H1 (cell line): Measurements from ENCODE around the gene CCDC89. TPM values are rescaled to one million over a fixed set of nuclear protein-coding genes. Genes with fewer than 3 reads are reported as not detected.

Experiments used
- CTCF ChIA-PET: fragments of 300-600 bp; sonication (Branson Sonifier 250); formaldehyde crosslinking; loops from one replicate; lab custom pipeline; 2021; ENCODE audit not compliant: partially characterized antibody; lab: Charles Lee
- POLR2A ChIA-PET: fragments of 300-600 bp; sonication (Branson Sonifier 250); formaldehyde crosslinking; loops from one replicate; lab custom pipeline; 2021; ENCODE audit warnings: inconsistent platforms; ENCODE audit not compliant: partially characterized antibody; lab: Charles Lee
- DNase-seq, 2 experiments: peaks; one replicate each; pipeline versions ENCODE4 v3.0.0 to v3.0.0-alpha.2; 2010 to 2022; ENCODE audit warnings: low spot score in 2 of 2, low read depth in 1 of 2, mixed read lengths in 1 of 2
- FAIRE-seq: peaks from 2 replicates; lab custom pipeline; 2011; peaks lifted over from hg19 to GRCh38; lab: Jason Lieb, UNC
- H2AFZ ChIP-seq: 2 replicates; pipeline ENCODE4 v1.8.1; 2012; ENCODE audit warnings: low read length, inconsistent platforms
- H2AK5ac ChIP-seq: 2 replicates; pipeline ENCODE4 v1.6.1; 2013; ENCODE audit warnings: low read depth, low read length
- H2BK120ac ChIP-seq: replicated peaks from 2 replicates; pipeline ENCODE3; 2013; ENCODE audit warnings: low read depth, low read length, inconsistent platforms
- H2BK12ac ChIP-seq: 2 replicates; pipeline ENCODE4 v1.6.1; 2013; ENCODE audit warnings: low read depth, low read length
- H2BK15ac ChIP-seq: 2 replicates; pipeline ENCODE4 v1.6.1; 2013; ENCODE audit warnings: low read length
- H2BK20ac ChIP-seq: 2 replicates; pipeline ENCODE4 v1.6.1; 2013; ENCODE audit warnings: low read length
- H2BK5ac ChIP-seq: 2 replicates; pipeline ENCODE4 v1.6.1; 2013; ENCODE audit warnings: low read depth, low read length
- H3K14ac ChIP-seq: 2 replicates; pipeline ENCODE4 v1.6.1; 2013; ENCODE audit warnings: inconsistent platforms; ENCODE audit not compliant: insufficient read length
- H3K18ac ChIP-seq: 2 replicates; pipeline ENCODE4 v1.6.1; 2013; ENCODE audit warnings: low read length; ENCODE audit errors: extremely low read depth
- H3K23ac ChIP-seq: 2 replicates; pipeline ENCODE4 v1.6.1; 2013; ENCODE audit warnings: inconsistent platforms; ENCODE audit not compliant: insufficient read length
- H3K23me2 ChIP-seq: 2 replicates; pipeline ENCODE4 v1.6.1; 2013; ENCODE audit warnings: low read depth, low read length
- H3K27ac ChIP-seq: 2 replicates; pipeline ENCODE4 v1.6.1; 2011; ENCODE audit warnings: low read depth, low read length, inconsistent platforms
- H3K27me3 ChIP-seq, 4 experiments: replicated peaks in 1 of 4; 1 replicate in 1 of 4; 2 replicates in 3 of 4; pipeline versions ENCODE4 v1.6.1 to v1.8.1; 2011 to 2013; ENCODE audit warnings: low read length in 3 of 4, mild to moderate bottlenecking in 3 of 4, inconsistent platforms in 2 of 4, mixed read lengths in 2 of 4, moderate library complexity in 1 of 4; ENCODE audit not compliant: control insufficient read depth in 3 of 4, insufficient read depth in 3 of 4; ENCODE audit errors: extremely low read depth in 1 of 4
- H3K36me3 ChIP-seq, 4 experiments: 2 replicates each; pipeline versions ENCODE4 v1.6.1 to v1.8.1; 2011 to 2013; ENCODE audit warnings: mild to moderate bottlenecking in 4 of 4, low read length in 3 of 4, moderate library complexity in 2 of 4, control low read depth in 1 of 4, inconsistent platforms in 1 of 4; ENCODE audit not compliant: insufficient read depth in 4 of 4, control insufficient read depth in 2 of 4
- H3K4ac ChIP-seq: replicated peaks from 2 replicates; pipeline ENCODE3; 2013; ENCODE audit warnings: low read length, low read depth, mixed read lengths, inconsistent platforms; ENCODE audit not compliant: insufficient read length
- H3K4me1 ChIP-seq, 4 experiments: replicated peaks in 1 of 4; 1 replicate in 1 of 4; 2 replicates in 3 of 4; pipeline versions ENCODE4 v1.6.1 to v1.8.1; 2011 to 2013; ENCODE audit warnings: low read length in 3 of 4, inconsistent platforms in 2 of 4, mixed read lengths in 1 of 4; ENCODE audit not compliant: insufficient read depth in 4 of 4, control insufficient read depth in 3 of 4
- H3K4me2 ChIP-seq, 2 experiments: 2 replicates each; pipeline versions ENCODE4 v1.6.1 to v1.8.1; 2011 to 2013; ENCODE audit warnings: low read depth in 2 of 2, low read length in 2 of 2, control low read depth in 1 of 2, inconsistent platforms in 1 of 2, mild to moderate bottlenecking in 1 of 2; ENCODE audit not compliant: insufficient read depth in 1 of 2
- H3K4me3 ChIP-seq, 4 experiments: fragments of 200-600, 300-600 bp in 1 of 4; sonication (generic), shearing (Covaris generic), sonication (Bioruptor Twin) in 1 of 4; 2 replicates each; pipeline versions ENCODE4 v1.5.1 to v1.8.1; 2011 to 2016; ENCODE audit warnings: low read length in 4 of 4, low read depth in 3 of 4, control low read depth in 2 of 4, inconsistent platforms in 2 of 4, mild to moderate bottlenecking in 2 of 4, mixed read lengths in 1 of 4, moderate library complexity in 1 of 4; ENCODE audit not compliant: insufficient read depth in 2 of 4; ENCODE audit errors: extremely low read depth in 1 of 4
- H3K56ac ChIP-seq: replicated peaks from 2 replicates; pipeline ENCODE3; 2013; ENCODE audit warnings: low read depth, mild to moderate bottlenecking, mixed read lengths, low read length, inconsistent platforms; ENCODE audit not compliant: insufficient read length
- H3K79me1 ChIP-seq: 2 replicates; pipeline ENCODE4 v1.6.1; 2013; ENCODE audit warnings: low read depth, low read length, control low read depth
- H3K79me2 ChIP-seq, 2 experiments: 2 replicates each; pipeline versions ENCODE4 v1.6.1 to v1.8.1; 2012 to 2013; ENCODE audit warnings: low read length in 2 of 2, mild to moderate bottlenecking in 2 of 2, inconsistent platforms in 1 of 2; ENCODE audit not compliant: insufficient read depth in 2 of 2, control insufficient read depth in 1 of 2
- H3K9ac ChIP-seq, 4 experiments: replicated peaks in 1 of 4; 1 replicate in 1 of 4; 2 replicates in 3 of 4; pipeline versions ENCODE4 v1.6.1 to v1.8.1; 2011 to 2013; ENCODE audit warnings: low read depth in 3 of 4, low read length in 3 of 4, control low read depth in 2 of 4, mild to moderate bottlenecking in 2 of 4, moderate library complexity in 2 of 4, inconsistent platforms in 1 of 4; ENCODE audit errors: extremely low read depth in 1 of 4
- H3K9me3 ChIP-seq, 2 experiments: 2 replicates each; pipeline versions ENCODE4 v1.6.1 to v1.8.1; 2012 to 2013; ENCODE audit warnings: mild to moderate bottlenecking in 2 of 2, moderate library complexity in 2 of 2, control low read depth in 1 of 2, inconsistent platforms in 1 of 2, low read depth in 1 of 2, low read length in 1 of 2, mixed read lengths in 1 of 2; ENCODE audit not compliant: insufficient read depth in 2 of 2
- H4K20me1 ChIP-seq, 2 experiments: replicated peaks in 1 of 2; 2 replicates each; pipeline versions ENCODE3 to v1.8.1; 2011 to 2013; ENCODE audit warnings: inconsistent platforms in 2 of 2, low read length in 2 of 2, mild to moderate bottlenecking in 1 of 2; ENCODE audit not compliant: insufficient read depth in 2 of 2, control insufficient read depth in 1 of 2
- H4K5ac ChIP-seq: 2 replicates; pipeline ENCODE4 v1.6.1; 2013; ENCODE audit warnings: low read length, low read depth, mixed read lengths, inconsistent platforms; ENCODE audit not compliant: insufficient read length
- H4K8ac ChIP-seq: 2 replicates; pipeline ENCODE4 v1.8.0; 2013; ENCODE audit warnings: mild to moderate bottlenecking, moderate library complexity, low read length, inconsistent platforms; ENCODE audit not compliant: insufficient read depth; ENCODE audit errors: extremely low read depth
- H4K91ac ChIP-seq: replicated peaks from 2 replicates; pipeline ENCODE3; 2013; ENCODE audit warnings: low read length, mixed read lengths, inconsistent platforms; ENCODE audit not compliant: insufficient read length
- CHD2 ChIP-seq: IDR thresholded peaks from 2 replicates; pipeline ENCODE4 v1.6.1; 2012; ENCODE audit warnings: low read length, improper control_type of control experiment
- E2F6 ChIP-seq: IDR thresholded peaks from 2 replicates; pipeline ENCODE4 v1.6.1; 2012; ENCODE audit warnings: inconsistent platforms
- MAFK ChIP-seq: IDR thresholded peaks from 2 replicates; pipeline ENCODE4 v1.6.1; 2012; ENCODE audit warnings: low read depth, mild to moderate bottlenecking, improper control_type of control experiment, low read length
- SP4 ChIP-seq: IDR thresholded peaks from 2 replicates; pipeline ENCODE4 v1.6.1; 2012; ENCODE audit warnings: low read length, inconsistent platforms
- ZNF274 ChIP-seq: IDR thresholded peaks from 2 replicates; pipeline ENCODE4 v1.7.0; 2012; ENCODE audit warnings: low read length, borderline replicate concordance; ENCODE audit errors: extremely low read depth
- WGBS, 2 experiments: shearing (Covaris generic) in 1 of 2; methylation state at CpG; one replicate each; pipeline versions ENCODE4 v1.1.6 to v1.1.7; 2013 to 2015; ENCODE audit warnings: low lambda C conversion rate in 2 of 2, mixed read lengths in 2 of 2, inconsistent platforms in 1 of 2, low coverage in 1 of 2, missing lambda C conversion rate in 1 of 2; ENCODE audit not compliant: insufficient replicate concordance in 2 of 2, insufficient coverage in 1 of 2, insufficient read length in 1 of 2; ENCODE audit errors: extremely low coverage in 1 of 2, missing lambda C conversion rate in 1 of 2; 5-methylcytosine and 5-hydroxymethylcytosine counted together
- polyA plus RNA-seq, 7 experiments: library from polyadenylated mRNA; depleted of rRNA in 3 of 7; stranded (reverse) in 5 of 7; unstranded in 2 of 7; fragments of >200 nt in 5 of 7; fragments of 200-250 nt in 2 of 7; gene quantifications; 1 replicate in 5 of 7; 2 replicates in 1 of 7; 4 replicates in 1 of 7; pipeline versions ENCODE4 v1.2.1 to v1.2.3, GENCODE V29; 2011 to 2013; ENCODE audit warnings: missing spikeins in 2 of 7, mixed read lengths in 2 of 7
- total RNA-seq: library from RNA; stranded (reverse); fragmentation: NEBNext Ultra II Directional; extraction: Animal tissue kit (Norgen Biotek cat#: 25700); gene quantifications from 2 replicates; pipeline ENCODE4 v1.2.1, GENCODE V29; 2021

The CCDC89 gene
- total and polyA plus RNA-seq, 2 of the 8 experiments (the other 6 are each of a cell fraction or from before 2014, with no cell fraction given), result not detected

GRCh38 chr11:85685125-85685819 lies 723 bp downstream of the CCDC89 start:
- Histone ChIP-seq H3K4me2 (no peak overlapping the region), H3K27me3 (no peaks in the 10 kb centered on the region; a peak in 1 of 7 replicates), H2BK20ac (no peak overlapping the region), H2BK15ac (no peak overlapping the region; the same call in 1 of the 2 replicates), H2AFZ (peak overlapping the region; percentile 72; the same call in 1 of the 2 replicates), H3K79me1 (no peaks in the 10 kb centered on the region), H4K8ac (no peak overlapping the region), H3K14ac (no peak overlapping the region), H3K4me1 (peaks cover 0 to 3% (median 1%) of the 10 kb centered on the region in 4 experiments; a peak in 3 of 7 replicates), H3K9me3 (no peaks in the 10 kb centered on the region), H3K36me3 (no peaks in the 10 kb centered on the region), H3K4ac (no peak overlapping the region), H3K27ac (no peak overlapping the region), H3K23ac (no peak overlapping the region), H2BK5ac (no peak overlapping the region), H2AK5ac (no peak overlapping the region), H4K91ac (no peak overlapping the region), H3K79me2 (no peaks in the 10 kb centered on the region), H2BK12ac (no peak overlapping the region), H4K5ac (no peak overlapping the region), H3K4me3 (no peak overlapping the region), H3K23me2 (no peaks in the 10 kb centered on the region), H2BK120ac (no peak overlapping the region), H3K9ac (no peak overlapping the region), H3K56ac (no peak overlapping the region), H3K18ac (no peak overlapping the region), H4K20me1 (no peaks in the 10 kb centered on the region)
- 86% methylated on average over 15 of the region's 15 CpGs; no CpG with 5 or more reads in 1 of the 2 experiments for WGBS, 2 experiments
- TF ChIP-seq MAFK, result no peak
- TF ChIP-seq E2F6, result no peak
- no peak for TF ChIP-seq SP4
- TF ChIP-seq CHD2, result no peak
- no peak for TF ChIP-seq ZNF274
- CTCF ChIA-PET, result interaction anchor here (0.7 to 4.5 kb wide), 6 partner anchors 9 to 141 kb away, joined by 3 to 33 read pairs (median 3); partner anchors contain the start of gene SYTL2
- no peak for FAIRE-seq
- POLR2A ChIA-PET, result interaction anchor here (0.7 to 0.8 kb wide), 2 partner anchors 20 to 37 kb away, joined by 3 to 5 read pairs; partner anchors contain the start of genes CREBZF and TMEM126A
- DNase-seq, result no peak
